ENCODE measurements around the gene DCC.

Gene DCC

GRCh38 chr18:53028565-53028964 lies 688.6 kb downstream of the DCC start:
- DNase-seq (ENCODE audit: low read depth), result no peak
- TF ChIP-seq CTCF (conservative IDR thresholded peaks at IDR 0.05; ENCODE audit: low read length), result no peak
- no peak overlapping the region for H3K4me3 ChIP-seq (ENCODE audit: low read length)

- DNase-seq (ENCODE audit: low read depth), result no peak
- H3K4me3 ChIP-seq (ENCODE audit: low read length), result no peak overlapping the region
- TF ChIP-seq CTCF (conservative IDR thresholded peaks at IDR 0.05; ENCODE audit: low read length), result no peak
Measured at GRCh38 chr18:53033128-53033527, 693.1 kb downstream of the DCC start.

GRCh38 chr18:53038608-53039007 lies 698.6 kb downstream of the DCC start:
- TF ChIP-seq CTCF (conservative IDR thresholded peaks at IDR 0.05; ENCODE audit: low read length), result no peak
- DNase-seq (ENCODE audit: low read depth), result no peak
- H3K4me3 ChIP-seq (ENCODE audit: low read length), result no peak overlapping the region

- TF ChIP-seq CTCF (conservative IDR thresholded peaks at IDR 0.05; ENCODE audit: low read length), result no peak
- no peak for DNase-seq (ENCODE audit: low read depth)
- no peak overlapping the region for H3K4me3 ChIP-seq (ENCODE audit: low read length)
Measured at GRCh38 chr18:53040286-53040685, 700.3 kb downstream of the DCC start.

GRCh38 chr18:53056064-53056463 lies 716.1 kb downstream of the DCC start:
- TF ChIP-seq CTCF (conservative IDR thresholded peaks at IDR 0.05; ENCODE audit: low read length), result no peak
- DNase-seq (ENCODE audit: low read depth), result no peak
- no peak overlapping the region for H3K4me3 ChIP-seq (ENCODE audit: low read length)

- no peak for TF ChIP-seq CTCF (conservative IDR thresholded peaks at IDR 0.05; ENCODE audit: low read length)
- DNase-seq (ENCODE audit: low read depth), result no peak
Measured at GRCh38 chr18:53070788-53071187, 730.8 kb downstream of the DCC start.

GRCh38 chr18:53080687-53081086 lies 740.7 kb downstream of the DCC start:
- TF ChIP-seq CTCF (conservative IDR thresholded peaks at IDR 0.05; ENCODE audit: low read length), result no peak
- no peak overlapping the region for H3K4me3 ChIP-seq (ENCODE audit: low read length)
- DNase-seq (ENCODE audit: low read depth), result no peak

More at GRCh38 chr18:53070788-53071187, 730.8 kb downstream of the DCC start:
- H3K4me3 ChIP-seq (ENCODE audit: low read length), result no peak overlapping the region

All from AG10803 (cell line).